GM12873 (cell line): ENCODE measurements around the gene PROCA1.

Source experiments
- CTCF ChIP-seq: IDR thresholded peaks from 2 replicates; pipeline ENCODE4 v1.5.1; 2012; ENCODE audit warnings: low read depth, mild to moderate bottlenecking, moderate library complexity, low read length, control low read depth; ENCODE audit not compliant: insufficient read depth; ENCODE audit errors: missing control alignments

Gene PROCA1

DNA sequence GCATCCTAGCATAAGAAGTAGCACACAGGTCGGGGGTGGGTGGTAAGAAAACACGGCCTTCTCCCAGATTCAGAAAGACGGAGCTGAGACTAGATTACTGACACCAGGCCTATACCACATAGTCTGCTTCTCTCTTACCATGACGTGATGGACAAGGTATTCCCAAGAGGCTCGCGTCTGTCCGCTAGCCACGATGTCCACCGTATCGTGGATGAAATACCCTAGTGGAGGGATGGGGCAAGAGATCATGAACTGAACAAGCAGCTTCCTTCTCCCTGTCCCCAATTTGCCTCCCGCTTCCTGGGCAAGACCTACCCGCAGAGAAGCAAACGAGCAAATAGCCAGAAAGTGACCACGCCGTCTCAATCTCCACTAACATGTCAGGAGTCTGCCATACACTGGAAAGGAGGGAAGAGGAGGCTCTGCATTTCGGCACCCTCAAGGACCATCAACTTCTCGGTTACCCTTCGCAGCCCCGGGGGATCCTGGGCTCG lies 13.5 kb upstream of the PROCA1 start:
- peak; percentile 43 for TF ChIP-seq CTCF

DNA sequence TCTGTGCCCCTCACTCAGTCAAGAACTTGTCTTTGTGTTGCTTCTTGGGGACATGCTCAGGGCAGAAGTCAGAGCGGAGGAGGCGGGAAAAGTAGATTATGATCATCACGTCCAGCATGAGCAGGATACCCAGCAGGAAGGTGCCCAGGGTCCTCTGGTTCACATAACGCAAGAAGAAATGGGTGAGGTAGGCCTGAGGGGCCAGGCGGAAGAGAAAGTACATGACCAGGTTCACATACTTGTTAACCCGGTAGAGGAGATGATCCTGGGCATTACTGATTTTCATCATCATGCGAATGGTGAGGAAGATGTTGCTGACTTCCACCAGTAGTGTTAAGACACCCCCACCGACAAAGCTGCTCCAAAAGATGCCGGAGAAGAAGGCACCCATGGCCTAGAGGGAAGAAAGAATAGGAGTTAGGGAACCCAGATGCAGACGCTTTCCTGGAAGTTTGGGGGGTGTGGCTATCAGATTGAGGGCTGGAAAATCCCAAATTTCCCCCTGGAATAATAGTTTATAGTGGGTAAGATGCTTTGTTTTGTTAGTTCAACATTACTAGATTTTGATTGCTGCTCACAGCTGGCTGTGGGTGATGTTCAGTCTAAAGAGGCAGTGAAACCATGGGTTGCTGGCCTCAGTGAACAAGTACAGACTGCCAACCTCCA lies 12.9 kb upstream of the PROCA1 start:
- TF ChIP-seq CTCF: no peak

GRCh38 chr17:28723159-28723835 lies 11.6 kb upstream of the PROCA1 start:
- no peak for TF ChIP-seq CTCF

- TF ChIP-seq CTCF: no peak
These were observed 10.9 kb upstream of the PROCA1 start for GRCh38 chr17:28722417-28723158.

- peak; percentile 24 for TF ChIP-seq CTCF
These were observed 8.7 kb upstream of the PROCA1 start for GRCh38 chr17:28720247-28720996.

DNA sequence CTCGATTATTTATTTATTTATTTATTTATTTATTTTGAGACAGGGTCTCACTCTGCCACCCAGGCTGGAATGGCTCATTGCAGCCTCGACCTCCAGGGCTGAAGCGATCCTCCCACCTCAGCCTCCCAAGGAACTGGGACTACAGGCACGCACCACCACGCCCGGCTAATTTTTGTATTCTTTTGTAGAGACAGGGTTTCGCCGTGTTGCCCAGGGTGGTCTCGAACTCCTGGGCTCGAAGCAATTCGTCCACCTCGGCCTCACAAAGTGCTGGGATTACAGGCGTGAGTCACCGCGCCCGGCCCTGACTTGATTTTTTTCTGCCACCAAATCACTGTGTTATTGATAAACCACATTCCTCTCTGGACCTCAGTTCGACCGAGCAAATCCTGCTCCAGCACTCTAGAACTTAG lies 7.3 kb upstream of the PROCA1 start:
- TF ChIP-seq CTCF: no peak

DNA sequence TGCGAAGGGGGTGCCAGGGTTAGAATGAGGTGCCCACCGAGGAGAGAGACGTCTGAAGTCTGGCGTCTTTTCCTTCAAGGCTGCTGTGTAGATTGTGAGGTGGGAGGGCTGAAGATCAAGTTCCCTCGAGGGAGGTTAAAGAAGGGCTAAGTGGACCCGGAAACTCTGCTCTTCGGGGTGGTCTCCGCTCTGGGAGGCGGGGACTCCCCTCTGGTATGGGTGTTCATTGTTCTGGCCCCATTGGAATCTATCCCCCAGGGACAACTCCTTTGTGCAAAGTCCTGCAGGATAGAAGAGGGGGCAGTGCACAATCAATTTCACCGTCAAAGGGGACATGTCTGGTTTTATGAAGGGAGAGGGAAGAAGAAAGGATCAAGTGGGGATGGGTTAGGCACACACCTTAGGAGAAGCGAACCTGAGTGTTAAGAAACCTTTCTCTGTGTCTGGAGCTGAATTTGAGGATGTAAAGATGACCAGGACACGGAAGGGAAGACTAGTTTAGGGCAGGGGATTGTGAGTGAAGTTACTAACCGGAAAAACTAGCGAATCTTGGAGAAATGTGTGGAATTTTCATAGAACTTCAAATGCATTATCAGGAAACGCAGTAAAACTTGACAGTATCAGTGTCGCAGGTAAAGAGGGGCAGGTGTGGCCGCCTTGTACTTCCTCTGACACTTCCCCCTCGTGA lies 6.8 kb upstream of the PROCA1 start:
- no peak for TF ChIP-seq CTCF
